BLaER1 treated with 17β-estradiol and CSF1 and Interleukin-3, amounts not matched to agents 10 nM and 100 nM (cell line): ENCODE measurements around the gene LSP1.

Experiments
- H3K27ac ChIP-seq, 11 experiments: shearing (Covaris generic); formaldehyde crosslinking; 2 replicates each; pipeline ENCODE4 v1.8.1; 2022
- H3K27me3 ChIP-seq, 11 experiments: shearing (Covaris generic); formaldehyde crosslinking; 2 replicates each; pipeline ENCODE4 v1.8.1; 2022
- H3K36me3 ChIP-seq, 11 experiments: shearing (Covaris generic); formaldehyde crosslinking; 2 replicates each; pipeline ENCODE4 v1.8.1; 2022
- H3K4me1 ChIP-seq, 10 experiments: shearing (Covaris generic); formaldehyde crosslinking; 2 replicates each; pipeline ENCODE4 v1.8.1; 2022
- H3K4me2 ChIP-seq, 11 experiments: shearing (Covaris generic); formaldehyde crosslinking; 2 replicates each; pipeline ENCODE4 v1.8.1; 2022
- H3K4me3 ChIP-seq, 10 experiments: shearing (Covaris generic); formaldehyde crosslinking; 2 replicates each; pipeline ENCODE4 v1.8.1; 2022
- H3K9ac ChIP-seq, 11 experiments: shearing (Covaris generic); formaldehyde crosslinking; 2 replicates each; pipeline ENCODE4 v1.8.1; 2022
- H3K9me3 ChIP-seq, 11 experiments: shearing (Covaris generic); formaldehyde crosslinking; replicated peaks in 1 of 11; 2 replicates each; pipeline ENCODE4 v1.8.1; 2022
- H4K20me1 ChIP-seq, 11 experiments: shearing (Covaris generic); formaldehyde crosslinking; 2 replicates each; pipeline ENCODE4 v1.8.1; 2022
- Cebpa-rat ChIP-seq, 11 experiments: shearing (Covaris generic); IDR thresholded peaks; 2 replicates each; pipeline ENCODE4 v1.8.1; 2022

LSP1 gene

DNA sequence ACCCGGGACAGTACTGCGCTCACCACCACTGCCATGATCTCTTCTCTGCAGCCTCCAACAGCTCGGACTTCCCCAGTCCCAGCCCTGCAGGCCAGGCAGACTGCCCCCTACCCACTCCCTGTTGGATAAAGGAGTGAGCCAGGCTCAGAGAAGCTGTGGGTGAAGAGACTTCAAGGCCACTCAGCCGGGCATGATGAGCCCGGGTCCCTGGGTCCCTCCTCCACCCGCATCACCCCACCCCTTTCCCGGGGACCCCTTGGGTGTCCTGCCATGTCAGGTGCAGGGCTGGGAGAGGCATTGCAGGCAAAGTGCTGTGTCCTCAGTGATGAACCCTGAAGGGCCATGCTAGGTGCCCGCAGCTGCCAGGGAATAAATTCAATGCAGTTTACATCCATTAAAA, 14.5 kb downstream of the LSP1 start:
- TF ChIP-seq Cebpa-rat (IDR thresholded peaks at IDR 0.05) = no peak
- Histone ChIP-seq H3K4me3 (no peak overlapping the region), H3K36me3 (no peaks in the 10 kb centered on the region), H3K27me3 (peaks cover 59 to 97% (median 80%) of the 10 kb centered on the region in 11 experiments), H3K4me1 (peaks cover 51 to 89% (median 69%) of the 10 kb centered on the region in 10 experiments), H3K4me2 (peak overlapping the region in 4 of 11 experiments; percentile 9 to 48 (median 44); a peak in 6 of 22 replicates), H3K9me3 (no peaks in the 10 kb centered on the region), H3K9ac (no peak overlapping the region), H3K27ac (no peak overlapping the region), H4K20me1 (peaks cover 36 to 97% (median 55%) of the 10 kb centered on the region in 11 experiments; a peak in 20 of 22 replicates)

GRCh38 chr11:1868056-1868635, 15.3 kb downstream of the LSP1 start:
- H3K4me1 ChIP-seq = peaks cover 59 to 93% (median 74%) of the 10 kb centered on the region in 10 experiments
- H3K27me3 ChIP-seq = peaks cover 59 to 90% (median 72%) of the 10 kb centered on the region in 11 experiments
- peak overlapping the region in 6 of 10 experiments; percentile 15 to 42 (median 26); a peak in 6 of 20 replicates for H3K4me3 ChIP-seq
- peak overlapping the region in 10 of 11 experiments; percentile 1 to 63 (median 32); a peak in 12 of 22 replicates for H3K9ac ChIP-seq
- H4K20me1 ChIP-seq = peaks cover 36 to 97% (median 55%) of the 10 kb centered on the region in 11 experiments; a peak in 20 of 22 replicates
- peak overlapping the region in 4 of 11 experiments; percentile 8 to 48 (median 25); a peak in 6 of 22 replicates for H3K27ac ChIP-seq
- H3K9me3 ChIP-seq = no peaks in the 10 kb centered on the region
- no peak for TF ChIP-seq Cebpa-rat (IDR thresholded peaks at IDR 0.05)
- peak overlapping the region; percentile 69 to 100 (median 96) for H3K4me2 ChIP-seq
- no peaks in the 10 kb centered on the region for H3K36me3 ChIP-seq

DNA sequence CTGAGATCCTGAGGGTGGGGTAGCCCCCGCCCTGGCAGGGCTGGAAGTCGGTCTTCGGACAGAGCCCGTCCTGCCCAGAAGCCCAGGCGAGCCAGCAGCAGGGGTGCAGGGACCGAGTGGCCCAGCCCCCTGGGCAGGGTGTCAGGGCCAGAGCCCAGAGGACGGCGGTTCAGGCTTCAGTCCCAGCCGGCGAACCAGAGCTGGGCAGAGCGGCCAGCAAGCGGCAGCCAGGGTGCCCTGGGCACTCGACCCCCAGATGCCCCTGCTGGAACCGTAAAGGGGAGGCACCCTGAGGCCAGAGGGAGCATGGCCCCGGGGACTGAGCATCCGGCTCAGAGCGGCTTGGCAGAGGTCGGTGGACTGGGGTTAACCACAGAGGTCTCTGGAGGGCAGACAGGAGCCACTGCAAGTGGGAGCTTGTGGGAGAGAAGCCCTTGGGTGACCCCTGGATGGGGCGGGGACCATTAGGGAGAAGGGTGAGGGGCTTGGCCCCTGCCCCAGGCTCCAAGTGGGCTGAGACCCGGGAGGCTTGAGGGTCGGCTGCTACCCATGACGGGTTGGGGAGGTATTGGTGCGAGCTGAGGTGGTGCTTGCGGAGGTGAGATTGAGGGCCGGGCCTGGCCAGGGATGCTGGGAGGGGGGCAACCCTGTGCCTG, 15.9 kb downstream of the LSP1 start:
- Histone ChIP-seq H4K20me1 (peaks cover 36 to 94% (median 55%) of the 10 kb centered on the region in 11 experiments; a peak in 20 of 22 replicates), H3K27me3 (peaks cover 57 to 84% (median 67%) of the 10 kb centered on the region in 11 experiments), H3K4me1 (peaks cover 62 to 93% (median 76%) of the 10 kb centered on the region in 10 experiments), H3K4me2 (peak overlapping the region; percentile 69 to 100 (median 96)), H3K4me3 (peak overlapping the region in 6 of 10 experiments; percentile 15 to 42 (median 26); a peak in 7 of 20 replicates), H3K9me3 (no peaks in the 10 kb centered on the region), H3K27ac (peak overlapping the region in 4 of 11 experiments; percentile 8 to 48 (median 25); a peak in 6 of 22 replicates), H3K36me3 (no peaks in the 10 kb centered on the region), H3K9ac (peak overlapping the region in 10 of 11 experiments; percentile 1 to 63 (median 32); a peak in 14 of 22 replicates)
- TF ChIP-seq Cebpa-rat (IDR thresholded peaks at IDR 0.05) = no peak

GRCh38 chr11:1869427-1870325, 16.8 kb downstream of the LSP1 start:
- no peak for TF ChIP-seq Cebpa-rat (IDR thresholded peaks at IDR 0.05)
- H3K4me3 ChIP-seq = peak overlapping the region in 3 of 10 experiments; percentile 26 to 42 (median 35); a peak in 4 of 20 replicates
- peaks cover 36 to 87% (median 55%) of the 10 kb centered on the region in 11 experiments; a peak in 20 of 22 replicates for H4K20me1 ChIP-seq

DNA sequence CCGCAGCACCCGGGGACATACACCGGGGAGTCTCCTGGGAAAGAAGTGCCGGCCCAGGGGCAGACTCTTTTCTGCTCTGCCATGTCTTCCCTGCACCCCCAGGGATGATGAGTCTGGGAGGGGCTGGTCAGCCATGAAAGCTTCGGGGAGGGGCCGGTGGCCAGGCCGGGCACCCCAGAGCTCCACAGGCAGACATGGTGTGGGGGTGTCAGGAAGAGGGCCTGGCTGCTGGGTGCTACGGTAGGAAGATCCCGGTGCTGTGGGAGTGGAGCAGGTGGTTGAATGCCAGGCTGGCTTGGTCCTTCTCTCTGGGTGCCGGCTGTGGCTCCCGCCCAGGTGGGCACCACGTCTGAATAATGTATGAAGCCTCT, 17.4 kb downstream of the LSP1 start:
- peaks cover 49 to 89% (median 75%) of the 10 kb centered on the region in 10 experiments for H3K4me1 ChIP-seq
- TF ChIP-seq Cebpa-rat (IDR thresholded peaks at IDR 0.05) = no peak
- peak overlapping the region; percentile 69 to 100 (median 96) for H3K4me2 ChIP-seq
- no peak overlapping the region for H3K27ac ChIP-seq
- no peaks in the 10 kb centered on the region for H3K9me3 ChIP-seq
- H3K36me3 ChIP-seq = no peaks in the 10 kb centered on the region
- no peak overlapping the region for H3K9ac ChIP-seq
- H4K20me1 ChIP-seq = peaks cover 36 to 87% (median 50%) of the 10 kb centered on the region in 11 experiments; a peak in 20 of 22 replicates
- no peak overlapping the region; a peak in 1 of 20 replicates for H3K4me3 ChIP-seq
- peaks cover 47 to 70% (median 57%) of the 10 kb centered on the region in 11 experiments for H3K27me3 ChIP-seq

More at GRCh38 chr11:1869427-1870325, 16.8 kb downstream of the LSP1 start:
- peaks cover 54 to 76% (median 64%) of the 10 kb centered on the region in 11 experiments for H3K27me3 ChIP-seq
- H3K36me3 ChIP-seq = no peaks in the 10 kb centered on the region
- peak overlapping the region in 1 of 11 experiments; percentile 48; a peak in 1 of 22 replicates for H3K9ac ChIP-seq
- no peak overlapping the region for H3K27ac ChIP-seq
- no peaks in the 10 kb centered on the region for H3K9me3 ChIP-seq
- peaks cover 55 to 89% (median 75%) of the 10 kb centered on the region in 10 experiments for H3K4me1 ChIP-seq
- peak overlapping the region; percentile 69 to 100 (median 96); a peak in 21 of 22 replicates for H3K4me2 ChIP-seq

GRCh38 chr11:1870721-1871466, 18.0 kb downstream of the LSP1 start:
- no peak overlapping the region for H3K9ac ChIP-seq
- TF ChIP-seq Cebpa-rat (IDR thresholded peaks at IDR 0.05) = no peak
- H3K9me3 ChIP-seq = no peaks in the 10 kb centered on the region
- H3K4me2 ChIP-seq = peak overlapping the region; percentile 69 to 100 (median 96)
- H3K4me1 ChIP-seq = peaks cover 50 to 92% (median 81%) of the 10 kb centered on the region in 10 experiments
- H4K20me1 ChIP-seq = peaks cover 31 to 87% (median 44%) of the 10 kb centered on the region in 11 experiments; a peak in 20 of 22 replicates
- no peaks in the 10 kb centered on the region for H3K36me3 ChIP-seq
- H3K4me3 ChIP-seq = no peak overlapping the region; a peak in 1 of 20 replicates
- H3K27ac ChIP-seq = no peak overlapping the region
- H3K27me3 ChIP-seq = peaks cover 41 to 64% (median 52%) of the 10 kb centered on the region in 11 experiments

DNA sequence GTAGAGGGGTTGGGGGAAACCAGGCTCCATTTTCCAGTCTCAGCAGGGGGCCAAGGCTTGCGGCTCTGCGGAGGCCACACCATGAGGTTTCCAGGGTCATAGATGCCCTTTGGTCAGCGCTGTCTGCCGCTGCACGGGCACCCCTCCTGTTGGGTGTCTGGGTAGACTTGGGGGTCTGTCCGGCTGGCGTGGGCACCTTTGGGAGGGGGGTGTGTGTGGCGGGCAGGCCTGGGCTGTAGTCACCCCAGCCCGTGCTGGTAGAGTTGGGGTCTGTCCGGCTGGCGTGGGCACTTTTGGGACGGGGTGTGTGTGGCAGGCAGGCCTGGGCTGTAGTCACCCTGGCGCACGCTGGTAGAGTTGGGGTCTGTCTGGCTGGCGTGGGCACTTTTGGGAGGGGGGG, 18.6 kb downstream of the LSP1 start:
- Histone ChIP-seq H3K4me3 (no peak overlapping the region), H3K27me3 (peaks cover 35 to 58% (median 46%) of the 10 kb centered on the region in 11 experiments), H3K4me1 (peaks cover 56 to 94% (median 84%) of the 10 kb centered on the region in 10 experiments), H3K27ac (no peak overlapping the region), H3K9me3 (no peaks in the 10 kb centered on the region), H3K4me2 (peak overlapping the region; percentile 69 to 100 (median 96); a peak in 20 of 22 replicates), H4K20me1 (peaks cover 27 to 85% (median 42%) of the 10 kb centered on the region in 11 experiments; a peak in 20 of 22 replicates), H3K9ac (no peak overlapping the region), H3K36me3 (no peaks in the 10 kb centered on the region)
- no peak for TF ChIP-seq Cebpa-rat (IDR thresholded peaks at IDR 0.05)
